Measurements from ENCODE around the gene GSS. TPM values are rescaled to one million over a fixed set of nuclear protein-coding genes. Genes with fewer than 3 reads are reported as not detected.

The GSS gene
- total RNA-seq, 1 donor: 52.0 TPM

GRCh38 chr20:34880215-34880850 lies 75.3 kb downstream of the GSS start:
- no peak for DNase-seq (ENCODE audit: low read depth in 2 of 3, low spot score in 2 of 3)

Small RNA genes within 50 kb of the gene (small RNA-seq; reads per million reads assigned to genes)
- gene MIR499A: 2.4 reads per million, percentile 72 among the genes with 10 or more reads in this experiment

Other genes with a start within 250 kb of the GSS start
- gene NCOA6, start 130.2 kb downstream of the GSS start, total RNA-seq: 10.0 TPM
- gene GGT7, start 83.0 kb downstream of the GSS start, total RNA-seq: 12.9 TPM
- 50.1 TPM for gene ACSS2, start 79.2 kb downstream of the GSS start, total RNA-seq
- gene MYH7B, start 62 bp upstream of the GSS start, total RNA-seq: 0.54 TPM
- 43.1 TPM for gene TRPC4AP, start 137.0 kb upstream of the GSS start, total RNA-seq
- 66.0 TPM for gene EDEM2, start 191.5 kb upstream of the GSS start, total RNA-seq
- gene PROCR, start 216.3 kb upstream of the GSS start, total RNA-seq: 5.7 TPM

Data from hematopoietic multipotent progenitor cell (in vitro differentiated cells).